ENCODE data around the gene MAEL.

Gene MAEL

GRCh38 chr1:167011560-167012191 lies 22.6 kb downstream of the MAEL start:
- no peak for TF ChIP-seq REST (IDR thresholded peaks at IDR 0.05; ENCODE audit: insufficient read depth in 1 of 2, low read depth in 2 of 2, low read length in 2 of 2)
- no peak for TF ChIP-seq TAF1 (IDR thresholded peaks at IDR 0.05; ENCODE audit: borderline replicate concordance, insufficient read depth, low read length)
- TF ChIP-seq SIN3A (IDR thresholded peaks at IDR 0.05; ENCODE audit: borderline replicate concordance, insufficient read depth, low read length) = no peak
- no peak for TF ChIP-seq POLR2AphosphoS5 (IDR thresholded peaks at IDR 0.05; ENCODE audit: low read depth, low read length)
- TF ChIP-seq FOXP2 (optimal IDR thresholded peaks at IDR 0.05; ENCODE audit: borderline replicate concordance, extremely low read depth, extremely low read length, insufficient read depth) = no peak

- no peak for TF ChIP-seq POLR2AphosphoS5 (IDR thresholded peaks at IDR 0.05; ENCODE audit: low read depth, low read length)
- no peak for TF ChIP-seq REST (IDR thresholded peaks at IDR 0.05; ENCODE audit: insufficient read depth in 1 of 2, low read depth in 2 of 2, low read length in 2 of 2)
- no peak for TF ChIP-seq FOXP2 (optimal IDR thresholded peaks at IDR 0.05; ENCODE audit: borderline replicate concordance, extremely low read depth, extremely low read length, insufficient read depth)
- TF ChIP-seq TAF1 (IDR thresholded peaks at IDR 0.05; ENCODE audit: borderline replicate concordance, insufficient read depth, low read length) = no peak
- no peak for TF ChIP-seq SIN3A (IDR thresholded peaks at IDR 0.05; ENCODE audit: borderline replicate concordance, insufficient read depth, low read length)
These were observed 23.5 kb downstream of the MAEL start for GRCh38 chr1:167012570-167012969.

- no peak for TF ChIP-seq REST (IDR thresholded peaks at IDR 0.05; ENCODE audit: insufficient read depth in 1 of 2, low read depth in 2 of 2, low read length in 2 of 2)
- no peak for TF ChIP-seq POLR2AphosphoS5 (IDR thresholded peaks at IDR 0.05; ENCODE audit: low read depth, low read length)
- TF ChIP-seq FOXP2 (optimal IDR thresholded peaks at IDR 0.05; ENCODE audit: borderline replicate concordance, extremely low read depth, extremely low read length, insufficient read depth) = no peak
- no peak for TF ChIP-seq TAF1 (IDR thresholded peaks at IDR 0.05; ENCODE audit: borderline replicate concordance, insufficient read depth, low read length)
- TF ChIP-seq SIN3A (IDR thresholded peaks at IDR 0.05; ENCODE audit: borderline replicate concordance, insufficient read depth, low read length) = no peak
These were observed 24.2 kb downstream of the MAEL start for GRCh38 chr1:167013108-167013929.

- TF ChIP-seq TAF1 (IDR thresholded peaks at IDR 0.05; ENCODE audit: borderline replicate concordance, insufficient read depth, low read length) = no peak
These were observed 27.1 kb downstream of the MAEL start for GRCh38 chr1:167016100-167016750.

- TF ChIP-seq SIN3A (IDR thresholded peaks at IDR 0.05; ENCODE audit: borderline replicate concordance, insufficient read depth, low read length) = no peak
- TF ChIP-seq FOXP2 (optimal IDR thresholded peaks at IDR 0.05; ENCODE audit: borderline replicate concordance, extremely low read depth, extremely low read length, insufficient read depth) = no peak
- TF ChIP-seq TAF1 (IDR thresholded peaks at IDR 0.05; ENCODE audit: borderline replicate concordance, insufficient read depth, low read length) = no peak
- no peak for TF ChIP-seq REST (IDR thresholded peaks at IDR 0.05; ENCODE audit: insufficient read depth in 1 of 2, low read depth in 2 of 2, low read length in 2 of 2)
These were observed 33.3 kb downstream of the MAEL start for GRCh38 chr1:167022384-167022783.

Data from PFSK-1 (cell line).